SK-N-SH treated with all-trans-retinoic acid at 6 μM for 48 hours (cell line): Measurements from ENCODE around the gene AFAP1.

Experiments used
- ATAC-seq: fragments of 200-7000 bp; cut with Tn5 transposase; 3 replicates; pipeline ENCODE4 v1.9.1; 2020; ENCODE audit warnings: mild to moderate bottlenecking, moderate library complexity
- ARNTL ChIP-seq: fragments of 450-650 bp; formaldehyde crosslinking; IDR thresholded peaks from 2 replicates; pipeline ENCODE4 v1.5.0; 2020; ENCODE audit warnings: low read depth, mild to moderate bottlenecking, moderate library complexity, borderline replicate concordance
- BACH2 ChIP-seq: fragments of 250-450 bp; sonication (Bioruptor Pico); IDR thresholded peaks from 2 replicates; pipeline ENCODE4 v1.9.0; 2021; ENCODE audit warnings: mild to moderate bottlenecking, borderline replicate concordance
- CSDC2 ChIP-seq: fragments of 250-450 bp; sonication (Bioruptor Pico); IDR thresholded peaks from 2 replicates; pipeline ENCODE4 v1.5.0; 2020; ENCODE audit warnings: mild to moderate bottlenecking, moderate library complexity
- ESRRG ChIP-seq: fragments of 250-450 bp; sonication (Bioruptor Pico); IDR thresholded peaks from 2 replicates; pipeline ENCODE4 v1.6.1; 2021; ENCODE audit warnings: mild to moderate bottlenecking
- GLIS3 ChIP-seq: fragments of 250-450 bp; sonication (Bioruptor Pico); IDR thresholded peaks from 2 replicates; pipeline ENCODE4 v1.5.0; 2020; ENCODE audit warnings: mild to moderate bottlenecking, moderate library complexity
- ISL1 ChIP-seq: fragments of 250-450 bp; sonication (Bioruptor Pico); IDR thresholded peaks from 2 replicates; pipeline ENCODE4 v2.1.2; 2022; ENCODE audit warnings: mild to moderate bottlenecking, moderate library complexity
- PATZ1 ChIP-seq: fragments of 250-450 bp; sonication (Bioruptor Pico); IDR thresholded peaks from 2 replicates; pipeline ENCODE4 v1.8.0; 2020; ENCODE audit warnings: mild to moderate bottlenecking, moderate library complexity, borderline replicate concordance
- POU6F1 ChIP-seq: fragments of 250-450 bp; sonication (Bioruptor Pico); IDR thresholded peaks from 2 replicates; pipeline ENCODE4 v1.8.0; 2021; ENCODE audit warnings: low read depth, mild to moderate bottlenecking, moderate library complexity, borderline replicate concordance
- PPARA ChIP-seq: fragments of 250-450 bp; sonication (Bioruptor Pico); IDR thresholded peaks from 2 replicates; pipeline ENCODE4 v1.5.0; 2020; ENCODE audit warnings: mild to moderate bottlenecking, borderline replicate concordance
- RARB ChIP-seq: fragments of 250-450 bp; sonication (Bioruptor Pico); IDR thresholded peaks from 2 replicates; pipeline ENCODE4 v1.8.0; 2021; ENCODE audit warnings: mild to moderate bottlenecking, moderate library complexity
- SNAI2 ChIP-seq: fragments of 250-450 bp; sonication (Bioruptor Pico); IDR thresholded peaks from 2 replicates; pipeline ENCODE4 v1.5.0; 2020; ENCODE audit warnings: mild to moderate bottlenecking, moderate library complexity
- TCF4 ChIP-seq: fragments of 250-450 bp; sonication (Bioruptor Pico); IDR thresholded peaks from 2 replicates; pipeline ENCODE4 v1.8.0; 2021; ENCODE audit warnings: mild to moderate bottlenecking, moderate library complexity, borderline replicate concordance
- TOX ChIP-seq: fragments of 250-450 bp; sonication (Bioruptor Pico); IDR thresholded peaks from 2 replicates; pipeline ENCODE4 v1.8.0; 2021; ENCODE audit warnings: mild to moderate bottlenecking, moderate library complexity, borderline replicate concordance
- TSHZ2 ChIP-seq: fragments of 250-450 bp; sonication (Bioruptor Pico); IDR thresholded peaks from 2 replicates; pipeline ENCODE4 v1.5.0; 2020; ENCODE audit warnings: mild to moderate bottlenecking, moderate library complexity
- ZC3H10 ChIP-seq: fragments of 250-450 bp; sonication (Bioruptor Pico); IDR thresholded peaks from 2 replicates; pipeline ENCODE4 v1.5.1; 2021; ENCODE audit warnings: mild to moderate bottlenecking, moderate library complexity
- ZFP30 ChIP-seq: fragments of 450-650 bp; formaldehyde crosslinking; IDR thresholded peaks from 2 replicates; pipeline ENCODE4 v1.5.0; 2022; ENCODE audit warnings: mild to moderate bottlenecking, moderate library complexity
- ZNF565 ChIP-seq: fragments of 450-650 bp; formaldehyde crosslinking; conservative IDR thresholded peaks from 2 replicates; pipeline ENCODE4 v1.5.0; 2020; ENCODE audit warnings: low read depth, mild to moderate bottlenecking, moderate library complexity
- ZNF70 ChIP-seq: fragments of 450-650 bp; formaldehyde crosslinking; IDR thresholded peaks from 2 replicates; pipeline ENCODE4 v1.5.0; 2020; ENCODE audit warnings: mild to moderate bottlenecking, moderate library complexity
- ZNF8 ChIP-seq: fragments of 450-650 bp; formaldehyde crosslinking; IDR thresholded peaks from 2 replicates; pipeline ENCODE4 v1.5.0; 2020; ENCODE audit warnings: mild to moderate bottlenecking, moderate library complexity
- TF ChIP-seq, protein P1 (sequence below): fragments of 250-450 bp; sonication (Bioruptor Pico); IDR thresholded peaks from 2 replicates; pipeline ENCODE4 v1.5.1; 2021; ENCODE audit warnings: mild to moderate bottlenecking, moderate library complexity
- TF ChIP-seq, protein P2 (sequence below): fragments of 250-450 bp; sonication (Bioruptor Pico); IDR thresholded peaks from 2 replicates; pipeline ENCODE4 v1.5.1; 2020; ENCODE audit warnings: low read depth, mild to moderate bottlenecking, moderate library complexity

AFAP1 gene

GRCh38 chr4:7740866-7741525, 198.7 kb downstream of the AFAP1 start:
- no peak for ATAC-seq
- no peak for TF ChIP-seq ESRRG (CRISPR knock-in tag)
- no peak for TF ChIP-seq SNAI2 (CRISPR knock-in tag)
- no peak for TF ChIP-seq ZC3H10 (CRISPR knock-in tag)
- no peak for TF ChIP-seq PATZ1 (CRISPR knock-in tag)
- no peak for TF ChIP-seq RARB (CRISPR knock-in tag)
- TF ChIP-seq TOX (CRISPR knock-in tag): no peak
- TF ChIP-seq TSHZ2 (CRISPR knock-in tag): no peak
- TF ChIP-seq ZNF70: no peak

- no peak for ATAC-seq
- no peak for TF ChIP-seq TCF4
- TF ChIP-seq ZNF8 (CRISPR knock-in tag): no peak
- no peak for TF ChIP-seq TOX (CRISPR knock-in tag)
- TF ChIP-seq TSHZ2 (CRISPR knock-in tag): no peak
- TF ChIP-seq ZFP30 (CRISPR knock-in tag): no peak
- TF ChIP-seq SNAI2 (CRISPR knock-in tag): no peak
- TF ChIP-seq ESRRG (CRISPR knock-in tag): no peak
- no peak for TF ChIP-seq GLIS3 (CRISPR knock-in tag)
- TF ChIP-seq POU6F1 (CRISPR knock-in tag): no peak
- no peak for TF ChIP-seq ZC3H10 (CRISPR knock-in tag)
- TF ChIP-seq BACH2 (CRISPR knock-in tag): no peak
- TF ChIP-seq ZNF70: no peak
- TF ChIP-seq ZNF565 (CRISPR knock-in tag): no peak
- TF ChIP-seq ISL1: no peak
These were observed 199.5 kb downstream of the AFAP1 start for GRCh38 chr4:7739918-7740865.

- ATAC-seq: no peak
- no peak for TF ChIP-seq SNAI2 (CRISPR knock-in tag)
- no peak for TF ChIP-seq PPARA
- TF ChIP-seq, protein P1, sequence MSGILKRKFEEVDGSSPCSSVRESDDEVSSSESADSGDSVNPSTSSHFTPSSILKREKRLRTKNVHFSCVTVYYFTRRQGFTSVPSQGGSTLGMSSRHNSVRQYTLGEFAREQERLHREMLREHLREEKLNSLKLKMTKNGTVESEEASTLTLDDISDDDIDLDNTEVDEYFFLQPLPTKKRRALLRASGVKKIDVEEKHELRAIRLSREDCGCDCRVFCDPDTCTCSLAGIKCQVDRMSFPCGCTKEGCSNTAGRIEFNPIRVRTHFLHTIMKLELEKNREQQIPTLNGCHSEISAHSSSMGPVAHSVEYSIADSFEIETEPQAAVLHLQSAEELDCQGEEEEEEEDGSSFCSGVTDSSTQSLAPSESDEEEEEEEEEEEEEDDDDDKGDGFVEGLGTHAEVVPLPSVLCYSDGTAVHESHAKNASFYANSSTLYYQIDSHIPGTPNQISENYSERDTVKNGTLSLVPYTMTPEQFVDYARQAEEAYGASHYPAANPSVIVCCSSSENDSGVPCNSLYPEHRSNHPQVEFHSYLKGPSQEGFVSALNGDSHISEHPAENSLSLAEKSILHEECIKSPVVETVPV: no peak
- TF ChIP-seq TOX (CRISPR knock-in tag): no peak
- no peak for TF ChIP-seq ISL1
- TF ChIP-seq, protein P2, sequence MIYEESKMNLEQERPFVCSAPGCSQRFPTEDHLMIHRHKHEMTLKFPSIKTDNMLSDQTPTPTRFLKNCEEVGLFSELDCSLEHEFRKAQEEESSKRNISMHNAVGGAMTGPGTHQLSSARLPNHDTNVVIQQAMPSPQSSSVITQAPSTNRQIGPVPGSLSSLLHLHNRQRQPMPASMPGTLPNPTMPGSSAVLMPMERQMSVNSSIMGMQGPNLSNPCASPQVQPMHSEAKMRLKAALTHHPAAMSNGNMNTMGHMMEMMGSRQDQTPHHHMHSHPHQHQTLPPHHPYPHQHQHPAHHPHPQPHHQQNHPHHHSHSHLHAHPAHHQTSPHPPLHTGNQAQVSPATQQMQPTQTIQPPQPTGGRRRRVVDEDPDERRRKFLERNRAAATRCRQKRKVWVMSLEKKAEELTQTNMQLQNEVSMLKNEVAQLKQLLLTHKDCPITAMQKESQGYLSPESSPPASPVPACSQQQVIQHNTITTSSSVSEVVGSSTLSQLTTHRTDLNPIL (CRISPR knock-in tag): no peak
- no peak for TF ChIP-seq ESRRG (CRISPR knock-in tag)
- no peak for TF ChIP-seq ZFP30 (CRISPR knock-in tag)
- TF ChIP-seq RARB (CRISPR knock-in tag): no peak
- TF ChIP-seq BACH2 (CRISPR knock-in tag): no peak
- TF ChIP-seq ZC3H10 (CRISPR knock-in tag): no peak
- TF ChIP-seq CSDC2 (CRISPR knock-in tag): no peak
- TF ChIP-seq ZNF565 (CRISPR knock-in tag): no peak
- TF ChIP-seq ARNTL (CRISPR knock-in tag): no peak
- no peak for TF ChIP-seq GLIS3 (CRISPR knock-in tag)
- no peak for TF ChIP-seq TCF4
These were observed 200.4 kb downstream of the AFAP1 start for GRCh38 chr4:7739077-7739917.
